Spleen (tissue), 7 donors: ENCODE data around the gene DPM2.

ENCODE experiments used
- CTCF ChIP-seq, 11 experiments: fragments of 200-600 bp in 7 of 11; fragments of 450-650 bp in 4 of 11; sonication (generic) in 4 of 11; IDR thresholded peaks in 8 of 11; conservative IDR thresholded peaks in 3 of 11; 1 replicate in 7 of 11; 2 replicates in 4 of 11; pipeline versions ENCODE4 v1.4.0 to v1.8.0; 2016 to 2021; ENCODE audit warnings: antibody characterized with exemption in 11 of 11, inconsistent platforms in 4 of 11, mild to moderate bottlenecking in 1 of 11
- POLR2A ChIP-seq, 3 donors: fragments of 450-650 bp; IDR thresholded peaks; one replicate each; pipeline ENCODE4 v1.5.1; 2017; ENCODE audit warnings: antibody characterized with exemption in 3 of 3, mild to moderate bottlenecking in 1 of 3
- donor health status: DM: no; HTN: no; CAD: no; lungs with moderate emphysema.
- donor health status: DM: no; HTN: no; CAD: no.
- donor health status: DM: no; HTN: no; CAD: no.

GRCh38 chr9:127968042-127968441 is 30.4 kb upstream of the DPM2 start:
- TF ChIP-seq CTCF (IDR thresholded peaks at IDR 0.05 in 8 of 11, conservative IDR thresholded peaks at IDR 0.05 in 3 of 11) (no peak), POLR2A (IDR thresholded peaks at IDR 0.05) (no peak)
